PFSK-1 (cell line): Measurements from ENCODE around the gene CHD8.

Experiments used
- POLR2AphosphoS5 ChIP-seq: IDR thresholded peaks from 2 replicates; pipeline ENCODE4 v1.6.1; 2012; ENCODE audit warnings: low read depth, mild to moderate bottlenecking, control low read depth, low read length, moderate library complexity
- TAF1 ChIP-seq: IDR thresholded peaks from 2 replicates; pipeline ENCODE4 v1.6.1; 2012; ENCODE audit warnings: low read length, control low read depth, borderline replicate concordance; ENCODE audit not compliant: insufficient read depth

- TF ChIP-seq POLR2AphosphoS5 (no peak), TAF1 (no peak)
Observed at GRCh38 chr14:21379338-21379737, 76.6 kb downstream of the CHD8 start.
